Esophagus (tissue), 2 donors: ENCODE results near the gene NDUFB10. TPM values are rescaled to one million over a fixed set of nuclear protein-coding genes. Genes with fewer than 3 reads are reported as not detected.
A peak's percentile ranks its signal among the peaks of the same experiment; 100 is the strongest.

Experiments used
- H3K27ac ChIP-seq, 2 donors: one replicate each; pipeline ENCODE4 v1.5.1; 2013; ENCODE audit warnings: low read depth in 2 of 2, mild to moderate bottlenecking in 2 of 2, inconsistent platforms in 1 of 2, low read length in 1 of 2, moderate library complexity in 1 of 2
- H3K27me3 ChIP-seq, 2 donors: one replicate each; pipeline ENCODE4 v1.6.1; 2013; ENCODE audit warnings: low read length in 2 of 2, control low read depth in 1 of 2, mild to moderate bottlenecking in 1 of 2; ENCODE audit not compliant: insufficient read depth in 2 of 2, control insufficient read depth in 1 of 2
- H3K36me3 ChIP-seq, 2 donors: one replicate each; pipeline ENCODE4 v1.6.1; 2013; ENCODE audit warnings: low read length in 1 of 2; ENCODE audit not compliant: control insufficient read depth in 2 of 2, insufficient read depth in 2 of 2
- H3K4me1 ChIP-seq, 2 donors: one replicate each; pipeline ENCODE4 v1.6.1; 2013; ENCODE audit warnings: low read length in 1 of 2; ENCODE audit not compliant: control insufficient read depth in 2 of 2, insufficient read depth in 2 of 2
- H3K4me3 ChIP-seq, 2 donors: one replicate each; pipeline ENCODE4 v1.5.1; 2013; ENCODE audit warnings: low read length in 2 of 2, mild to moderate bottlenecking in 2 of 2, low read depth in 1 of 2, moderate library complexity in 1 of 2
- H3K9me3 ChIP-seq, 2 donors: one replicate each; pipeline ENCODE4 v1.6.1; 2013; ENCODE audit warnings: mild to moderate bottlenecking in 2 of 2, low read depth in 1 of 2, low read length in 1 of 2, moderate library complexity in 1 of 2; ENCODE audit not compliant: control insufficient read depth in 2 of 2, insufficient read depth in 1 of 2
- WGBS, 2 donors: extraction: QIAGEN DNeasy Blood & Tissue Kit; methylation state at CpG; one replicate each; pipeline ENCODE4 v1.1.7; 2013; 5-methylcytosine and 5-hydroxymethylcytosine counted together
- polyA plus RNA-seq, 2 donors: library from polyadenylated mRNA; stranded (reverse); fragments of 200-250 nt; gene quantifications; one replicate each; pipeline ENCODE4 v1.2.3, GENCODE V29; 2013
- donor health status: healthy with polysubstance abuse.
- donor health status: Bipolar disorder and iron deficiency.

NDUFB10 gene
- polyA plus RNA-seq, 2 donors: 160 to 207 TPM

DNA sequence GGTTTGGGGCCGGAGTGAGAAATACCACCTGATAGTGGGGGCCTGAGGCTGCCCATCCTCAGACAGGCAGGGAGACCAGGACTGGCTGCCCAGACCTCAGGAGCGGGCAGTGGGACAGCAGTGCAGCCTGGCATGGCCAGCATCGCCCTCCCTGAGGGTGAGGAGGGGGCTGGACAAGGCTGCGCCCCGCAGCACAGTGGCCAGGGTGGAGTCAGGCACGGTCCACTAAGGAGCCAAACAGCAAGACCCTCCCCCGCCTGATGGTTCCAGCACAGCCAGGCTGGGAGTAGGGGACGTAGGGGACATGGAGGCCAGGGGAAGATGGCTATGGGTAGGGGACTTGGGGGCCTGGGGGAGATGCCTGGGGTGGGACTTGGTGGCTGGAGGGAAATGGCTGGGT is 47.0 kb downstream of the NDUFB10 start:
- H3K4me1 ChIP-seq: peaks cover 16 to 47% of the 10 kb centered on the region in 2 donors
- H3K36me3 ChIP-seq: peaks cover 7 to 40% of the 10 kb centered on the region in 2 donors
- H3K27ac ChIP-seq: no peak overlapping the region
- H3K9me3 ChIP-seq: no peaks in the 10 kb centered on the region
- no peaks in the 10 kb centered on the region for H3K27me3 ChIP-seq
- H3K4me3 ChIP-seq: no peak overlapping the region
- 92 to 96% methylated on average over 8 of the region's 8 CpGs for WGBS, 2 donors

GRCh38 chr16:2007081-2007836 is 47.9 kb downstream of the NDUFB10 start:
- peaks cover 16 to 47% of the 10 kb centered on the region in 2 donors for H3K4me1 ChIP-seq
- H3K27ac ChIP-seq: peak overlapping the region; percentile 88 to 90
- 65 to 66% methylated on average over 15 to 16 of the region's 16 CpGs for WGBS, 2 donors
- H3K27me3 ChIP-seq: no peaks in the 10 kb centered on the region
- H3K9me3 ChIP-seq: no peaks in the 10 kb centered on the region
- peak overlapping the region; percentile 14 to 84 for H3K4me3 ChIP-seq
- H3K36me3 ChIP-seq: peaks cover under 1 to 31% of the 10 kb centered on the region in 2 donors

GRCh38 chr16:2008009-2008526 is 48.7 kb downstream of the NDUFB10 start:
- peak overlapping the region; percentile 7 to 84 for H3K4me3 ChIP-seq
- H3K27me3 ChIP-seq: no peaks in the 10 kb centered on the region
- H3K9me3 ChIP-seq: no peaks in the 10 kb centered on the region
- H3K27ac ChIP-seq: peak overlapping the region; percentile 88 to 90
- peaks cover 0 to 23% of the 10 kb centered on the region in 2 donors for H3K36me3 ChIP-seq
- peaks cover 16 to 47% of the 10 kb centered on the region in 2 donors for H3K4me1 ChIP-seq
- 18 to 21% methylated on average over 15 of the region's 15 CpGs for WGBS, 2 donors

- peak overlapping the region; percentile 84 to 88 for H3K4me3 ChIP-seq
- WGBS, 2 donors: 1 to 2% methylated on average over 23 of the region's 23 CpGs
- H3K36me3 ChIP-seq: peaks cover 0 to 18% of the 10 kb centered on the region in 2 donors
- H3K4me1 ChIP-seq: peaks cover 16 to 43% of the 10 kb centered on the region in 2 donors
- peak overlapping the region; percentile 90 to 97 for H3K27ac ChIP-seq
- no peaks in the 10 kb centered on the region for H3K9me3 ChIP-seq
- H3K27me3 ChIP-seq: no peaks in the 10 kb centered on the region
Observed at GRCh38 chr16:2008631-2009163, 49.4 kb downstream of the NDUFB10 start.

DNA sequence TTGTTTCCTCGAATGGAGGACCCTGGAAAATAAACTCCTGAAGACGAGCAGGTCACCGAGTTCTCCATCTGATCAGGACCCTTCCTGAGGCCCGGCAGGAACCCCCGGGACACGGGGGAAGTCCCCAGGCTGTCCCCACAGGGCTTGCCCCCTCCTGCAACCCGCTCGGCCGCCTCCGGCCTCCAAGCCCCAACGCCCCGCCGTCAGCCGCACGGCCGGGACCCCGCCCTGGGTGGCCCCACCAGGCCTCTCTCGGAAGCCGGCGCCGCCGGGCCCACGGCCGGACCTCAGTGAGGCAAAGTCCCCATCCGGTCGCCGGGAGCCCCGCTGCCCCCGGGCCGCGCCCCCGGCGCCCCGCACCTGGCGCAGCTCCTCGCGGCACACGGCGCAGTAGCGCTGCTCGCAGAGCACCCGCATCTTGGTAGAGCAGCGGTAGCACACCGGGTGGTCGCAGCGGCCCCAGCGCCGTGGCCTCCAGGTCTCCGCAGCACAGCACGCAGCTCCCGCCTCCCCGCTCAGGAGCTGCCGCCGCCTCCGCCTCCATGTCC is 49.9 kb downstream of the NDUFB10 start:
- H3K4me1 ChIP-seq: peaks cover 13 to 40% of the 10 kb centered on the region in 2 donors

DNA sequence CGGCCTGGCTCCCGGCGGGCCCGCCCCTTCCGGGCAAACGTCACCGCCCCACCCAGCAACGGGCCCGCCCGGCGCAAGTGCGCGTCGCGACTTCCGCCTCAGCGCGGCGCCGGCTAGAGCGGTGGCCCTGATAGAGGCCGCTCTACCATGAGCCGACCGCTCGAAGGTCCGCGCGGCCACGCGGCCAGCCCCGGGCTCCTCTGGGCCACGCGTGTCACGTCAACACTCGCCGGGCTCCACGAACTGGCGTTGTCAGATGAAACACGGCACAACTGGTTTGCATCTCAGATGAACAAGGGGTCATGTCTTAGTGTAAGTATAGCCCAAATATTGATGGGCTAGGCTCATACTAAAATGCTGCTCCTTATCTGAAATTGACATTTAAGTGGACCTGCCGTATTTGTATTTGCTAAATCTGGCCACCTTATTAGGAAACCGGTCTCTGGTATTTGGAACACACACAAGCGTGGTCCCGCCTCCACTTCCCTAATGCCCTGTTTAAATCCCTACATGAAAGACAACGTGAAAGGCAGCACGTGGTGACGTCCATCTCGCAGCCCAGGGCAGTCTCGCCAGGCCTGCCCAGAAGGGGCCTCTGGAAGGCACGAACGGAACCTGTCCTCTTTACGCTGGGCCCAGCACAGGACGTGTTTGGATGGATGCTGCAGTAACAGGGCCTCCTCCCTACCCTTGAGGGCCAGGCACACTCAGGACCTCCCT is 50.6 kb downstream of the NDUFB10 start, which contains the start of gene ZNF598:
TSS of gene ZNF598 (minus strand) at position 31 of the 720 bp plus-strand sequence.
- 1 to 3% methylated on average over 36 to 52 of the region's 52 CpGs for WGBS, 2 donors
- no peaks in the 10 kb centered on the region for H3K9me3 ChIP-seq
- H3K4me3 ChIP-seq: peak within 1 kb of the TSS; percentile 84 to 88
- H3K36me3 ChIP-seq: peaks cover 0 to 17% of the 10 kb centered on the region in 2 donors
- H3K4me1 ChIP-seq: peaks cover 10 to 34% of the 10 kb centered on the region in 2 donors
- peak within 1 kb of the TSS; percentile 93 to 97 for H3K27ac ChIP-seq
- H3K27me3 ChIP-seq: no peaks in the 10 kb centered on the region

More for the DNA sequence above, 49.9 kb downstream of the NDUFB10 start:
- no peaks in the 10 kb centered on the region for H3K27me3 ChIP-seq
- no peaks in the 10 kb centered on the region for H3K9me3 ChIP-seq
- H3K27ac ChIP-seq: peak overlapping the region; percentile 90 to 97
- peak overlapping the region; percentile 84 to 88 for H3K4me3 ChIP-seq
- peaks cover 0 to 18% of the 10 kb centered on the region in 2 donors for H3K36me3 ChIP-seq
- WGBS, 2 donors: 0 to 1% methylated on average over 48 to 55 of the region's 55 CpGs

Other genes starting within 250 kb of the NDUFB10 start
- 100 to 1,000 TPM in 1 of 2 donors, 10 to 100 TPM in 1; 51.0 to 102 TPM for gene NME3, start 188.0 kb upstream of the NDUFB10 start, polyA plus RNA-seq
- 10 to 100 TPM in 1 of 2 donors, 1 to 10 TPM in 1; 6.6 to 23.0 TPM for gene EME2, start 186.7 kb upstream of the NDUFB10 start, polyA plus RNA-seq
- gene MRPS34, start 186.4 kb upstream of the NDUFB10 start, polyA plus RNA-seq: 100 to 1,000 TPM in 1 of 2 donors, 10 to 100 TPM in 1; 62.4 to 115 TPM
- gene SPSB3, start 177.0 kb upstream of the NDUFB10 start, polyA plus RNA-seq: 100 to 1,000 TPM in 1 of 2 donors, 10 to 100 TPM in 1; 69.1 to 126 TPM
- gene NUBP2, start 176.6 kb upstream of the NDUFB10 start, polyA plus RNA-seq: 10 to 100 TPM; 41.5 to 57.8 TPM
- gene IGFALS, start 165.8 kb upstream of the NDUFB10 start, polyA plus RNA-seq: under 1 TPM; 0.01 to 0.14 TPM
- gene HAGH, start 132.7 kb upstream of the NDUFB10 start, polyA plus RNA-seq: 10 to 100 TPM; 41.1 to 57.9 TPM
- 10 to 100 TPM; 26.6 to 40.5 TPM for gene FAHD1, start 132.3 kb upstream of the NDUFB10 start, polyA plus RNA-seq
- gene MEIOB, start 87.4 kb upstream of the NDUFB10 start, polyA plus RNA-seq: under 1 TPM in 1 of 2 donors, not detected in 1; 0.08 TPM
- 10 to 100 TPM in 1 of 2 donors, 1 to 10 TPM in 1; 8.0 to 16.3 TPM for gene HS3ST6, start 41.1 kb upstream of the NDUFB10 start, polyA plus RNA-seq
- gene MSRB1, start 16.3 kb upstream of the NDUFB10 start, polyA plus RNA-seq: 10 to 100 TPM; 25.9 to 52.7 TPM
- gene RPL3L, start 4.8 kb upstream of the NDUFB10 start, polyA plus RNA-seq: under 1 TPM; 0.06 to 0.14 TPM
- 1,000 to 10,000 TPM; 2,871 to 3,908 TPM for gene RPS2, start 5.3 kb downstream of the NDUFB10 start, polyA plus RNA-seq
- gene RNF151, start 7.3 kb downstream of the NDUFB10 start, polyA plus RNA-seq: under 1 TPM; 0.06 to 0.20 TPM
- 10 to 100 TPM; 56.6 to 59.0 TPM for gene TBL3, start 12.5 kb downstream of the NDUFB10 start, polyA plus RNA-seq
- 1 to 10 TPM; 2.7 to 9.3 TPM for gene NOXO1, start 21.9 kb downstream of the NDUFB10 start, polyA plus RNA-seq
- gene GFER, start 24.7 kb downstream of the NDUFB10 start, polyA plus RNA-seq: 10 to 100 TPM; 13.1 to 23.1 TPM
- gene SYNGR3, start 30.4 kb downstream of the NDUFB10 start, polyA plus RNA-seq: under 1 TPM; 0.06 to 0.36 TPM
- gene ZNF598, start 50.3 kb downstream of the NDUFB10 start, polyA plus RNA-seq: 10 to 100 TPM; 27.9 to 36.4 TPM
- under 1 TPM; 0.22 to 0.53 TPM for gene NPW, start 60.2 kb downstream of the NDUFB10 start, polyA plus RNA-seq
- 10 to 100 TPM; 26.3 to 36.1 TPM for gene NHERF2, start 67.4 kb downstream of the NDUFB10 start, polyA plus RNA-seq
- gene NTHL1, start 88.3 kb downstream of the NDUFB10 start, polyA plus RNA-seq: 10 to 100 TPM; 15.1 to 16.2 TPM
- gene TSC2, start 88.4 kb downstream of the NDUFB10 start, polyA plus RNA-seq: 10 to 100 TPM; 31.1 to 66.6 TPM
- 10 to 100 TPM; 40.5 to 78.0 TPM for gene PKD1, start 176.4 kb downstream of the NDUFB10 start, polyA plus RNA-seq
- gene RAB26, start 189.1 kb downstream of the NDUFB10 start, polyA plus RNA-seq: 1 to 10 TPM; 1.1 to 4.7 TPM
- gene TRAF7, start 196.2 kb downstream of the NDUFB10 start, polyA plus RNA-seq: 10 to 100 TPM; 40.1 to 41.5 TPM
- under 1 TPM; 0.29 to 0.81 TPM for gene CASKIN1, start 237.1 kb downstream of the NDUFB10 start, polyA plus RNA-seq
- gene MLST8, start 245.9 kb downstream of the NDUFB10 start, polyA plus RNA-seq: 10 to 100 TPM; 27.8 to 38.3 TPM